ENCODE data around the gene AATK. TPM values are rescaled to one million over a fixed set of nuclear protein-coding genes. Genes with fewer than 3 reads are reported as not detected.

The AATK gene
- polyA plus RNA-seq, 1 of the 3 experiments (the other 2 are of a cell fraction), result 0.51 TPM

DNA sequence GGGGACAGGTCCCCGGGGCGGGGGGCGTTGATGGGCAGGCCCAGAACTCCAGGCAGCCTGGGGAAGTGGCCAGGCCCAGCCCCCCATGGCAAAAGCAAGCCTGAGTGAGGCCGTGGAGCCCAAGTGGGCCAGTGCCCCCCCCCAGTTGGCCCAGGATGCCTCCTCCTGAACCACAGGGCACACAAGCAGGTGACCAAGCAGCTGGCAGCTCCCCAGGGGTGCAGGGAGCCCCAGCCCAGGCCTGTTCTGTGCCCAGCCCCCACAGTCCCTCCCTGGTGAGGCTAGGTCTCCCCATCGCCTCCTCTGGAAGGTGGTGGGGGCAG is 38.9 kb downstream of the AATK start:
- peaks cover 6% of the 10 kb centered on the region; the same call in 1 of the 2 replicates for H3K27me3 ChIP-seq (ENCODE audit: insufficient read depth)
- ChIA-PET POLR2A (interaction anchor here (0.6 kb wide), 1 partner anchor 91 kb away, joined by 3 read pairs; no protein-coding TSS in a partner anchor), CTCF (interaction anchor here (0.8 to 1.0 kb wide), 2 partner anchors 16 to 103 kb away, joined by 3 to 4 read pairs; no protein-coding TSS in a partner anchor)
- no peaks in the 10 kb centered on the region for H4K20me1 ChIP-seq (ENCODE audit: insufficient read depth)
- no peak overlapping the region for H3K27ac ChIP-seq (ENCODE audit: low read depth in 2 of 2, low read length in 1 of 2)
- no peaks in the 10 kb centered on the region for H3K79me2 ChIP-seq (ENCODE audit: insufficient read depth)
- H3K4me3 ChIP-seq (ENCODE audit: low read depth in 2 of 2, low read length in 1 of 2), result no peak overlapping the region
- DNase-seq, result no peak
- H2AFZ ChIP-seq (ENCODE audit: low read depth), result no peak overlapping the region
- no peaks in the 10 kb centered on the region for H3K9me3 ChIP-seq
- TF ChIP-seq, protein P1, sequence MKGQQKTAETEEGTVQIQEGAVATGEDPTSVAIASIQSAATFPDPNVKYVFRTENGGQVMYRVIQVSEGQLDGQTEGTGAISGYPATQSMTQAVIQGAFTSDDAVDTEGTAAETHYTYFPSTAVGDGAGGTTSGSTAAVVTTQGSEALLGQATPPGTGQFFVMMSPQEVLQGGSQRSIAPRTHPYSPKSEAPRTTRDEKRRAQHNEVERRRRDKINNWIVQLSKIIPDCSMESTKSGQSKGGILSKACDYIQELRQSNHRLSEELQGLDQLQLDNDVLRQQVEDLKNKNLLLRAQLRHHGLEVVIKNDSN (IDR thresholded peaks at IDR 0.05; ENCODE audit: borderline replicate concordance, low read depth), result no peak
- TF ChIP-seq, protein P2, sequence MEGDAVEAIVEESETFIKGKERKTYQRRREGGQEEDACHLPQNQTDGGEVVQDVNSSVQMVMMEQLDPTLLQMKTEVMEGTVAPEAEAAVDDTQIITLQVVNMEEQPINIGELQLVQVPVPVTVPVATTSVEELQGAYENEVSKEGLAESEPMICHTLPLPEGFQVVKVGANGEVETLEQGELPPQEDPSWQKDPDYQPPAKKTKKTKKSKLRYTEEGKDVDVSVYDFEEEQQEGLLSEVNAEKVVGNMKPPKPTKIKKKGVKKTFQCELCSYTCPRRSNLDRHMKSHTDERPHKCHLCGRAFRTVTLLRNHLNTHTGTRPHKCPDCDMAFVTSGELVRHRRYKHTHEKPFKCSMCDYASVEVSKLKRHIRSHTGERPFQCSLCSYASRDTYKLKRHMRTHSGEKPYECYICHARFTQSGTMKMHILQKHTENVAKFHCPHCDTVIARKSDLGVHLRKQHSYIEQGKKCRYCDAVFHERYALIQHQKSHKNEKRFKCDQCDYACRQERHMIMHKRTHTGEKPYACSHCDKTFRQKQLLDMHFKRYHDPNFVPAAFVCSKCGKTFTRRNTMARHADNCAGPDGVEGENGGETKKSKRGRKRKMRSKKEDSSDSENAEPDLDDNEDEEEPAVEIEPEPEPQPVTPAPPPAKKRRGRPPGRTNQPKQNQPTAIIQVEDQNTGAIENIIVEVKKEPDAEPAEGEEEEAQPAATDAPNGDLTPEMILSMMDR (IDR thresholded peaks at IDR 0.05), result no peak
- TF ChIP-seq TCF12 (IDR thresholded peaks at IDR 0.05) (no peak), YY1 (IDR thresholded peaks at IDR 0.05; ENCODE audit: low read depth) (no peak), EZH2phosphoT487 (IDR thresholded peaks at IDR 0.05; ENCODE audit: borderline replicate concordance, low read depth) (no peak), TAF1 (IDR thresholded peaks at IDR 0.05; ENCODE audit: borderline replicate concordance, low read depth, low read length) (no peak)
- H3K9me2 ChIP-seq, result no peaks in the 10 kb centered on the region
- H3K36me3 ChIP-seq (replicated peaks in 1 of 2; ENCODE audit: control insufficient read depth in 1 of 2, insufficient read depth in 2 of 2, low read length in 1 of 2), result no peaks in the 10 kb centered on the region
- 47% methylated on average over 2 of the region's 5 CpGs for WGBS (ENCODE audit: low lambda C conversion rate)
- H3K9ac ChIP-seq, result no peak overlapping the region
- H3F3A ChIP-seq (replicated peaks; ENCODE audit: insufficient read depth), result no peaks in the 10 kb centered on the region
- no peak overlapping the region for H3K4me2 ChIP-seq
- no peaks in the 10 kb centered on the region; a peak in 1 of 4 replicates for H3K4me1 ChIP-seq (ENCODE audit: control insufficient read depth in 1 of 2, insufficient read depth in 2 of 2, low read depth in 1 of 2, low read length in 1 of 2)

DNA sequence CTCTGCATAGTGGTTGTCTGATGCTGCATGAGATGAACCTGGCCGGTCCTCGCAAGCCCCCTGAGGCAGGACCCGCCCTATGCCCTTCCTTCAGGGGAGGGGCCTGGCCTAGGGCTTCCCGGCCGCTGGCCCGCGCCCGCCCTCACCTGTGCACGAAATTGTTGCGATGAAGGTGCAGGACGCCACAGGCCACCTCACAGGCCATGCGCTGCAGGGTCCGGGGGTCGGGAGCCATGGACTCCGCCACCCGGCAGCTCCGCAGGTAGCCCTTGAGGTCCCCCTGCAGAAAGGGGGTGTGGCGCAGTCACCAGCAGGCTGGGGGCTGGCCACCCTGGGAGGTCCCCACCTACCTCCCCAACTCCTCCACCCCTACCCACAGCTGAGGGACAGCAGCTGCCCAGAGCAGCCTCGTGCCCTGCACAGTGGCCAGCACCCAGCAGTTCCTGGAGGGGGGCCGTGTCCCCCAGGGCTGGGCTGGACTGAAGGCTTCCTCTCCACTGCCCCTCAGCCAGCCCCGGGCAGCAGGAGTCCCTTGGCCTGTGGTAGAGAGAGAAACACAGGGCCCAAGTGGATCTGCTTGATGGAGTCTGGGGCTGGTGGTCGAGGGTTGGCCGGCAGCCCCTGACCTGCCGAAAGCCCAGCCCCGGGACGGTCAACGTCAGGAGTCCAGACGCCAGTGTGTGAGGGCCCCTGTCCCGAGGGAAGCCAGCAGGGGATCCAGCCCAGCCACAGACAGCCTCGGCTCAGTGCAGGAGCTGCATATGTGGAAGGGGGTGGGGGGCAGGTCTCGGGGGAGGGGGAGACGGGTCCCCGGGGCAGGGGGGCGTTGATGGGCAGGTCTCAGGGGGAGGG is 39.5 kb downstream of the AATK start:
- Histone ChIP-seq H4K20me1 (ENCODE audit: insufficient read depth) (no peaks in the 10 kb centered on the region), H3K4me2 (no peak overlapping the region), H3K4me1 (ENCODE audit: control insufficient read depth in 1 of 2, insufficient read depth in 2 of 2, low read depth in 1 of 2, low read length in 1 of 2) (no peaks in the 10 kb centered on the region; a peak in 1 of 4 replicates), H3K4me3 (ENCODE audit: low read depth in 2 of 2, low read length in 1 of 2) (no peak overlapping the region), H3K9ac (no peak overlapping the region), H3K27me3 (ENCODE audit: insufficient read depth) (peaks cover 6% of the 10 kb centered on the region; the same call in 1 of the 2 replicates), H3K9me3 (no peaks in the 10 kb centered on the region), H3K79me2 (ENCODE audit: insufficient read depth) (no peaks in the 10 kb centered on the region), H3F3A (replicated peaks; ENCODE audit: insufficient read depth) (no peaks in the 10 kb centered on the region), H3K27ac (ENCODE audit: low read depth in 2 of 2, low read length in 1 of 2) (no peak overlapping the region), H2AFZ (ENCODE audit: low read depth) (no peak overlapping the region), H3K9me2 (no peaks in the 10 kb centered on the region), H3K36me3 (replicated peaks in 1 of 2; ENCODE audit: control insufficient read depth in 1 of 2, insufficient read depth in 2 of 2, low read length in 1 of 2) (no peaks in the 10 kb centered on the region)
- DNase-seq, result no peak
- TF ChIP-seq SIN3A (IDR thresholded peaks at IDR 0.05; ENCODE audit: borderline replicate concordance, low read depth, low read length), result no peak
- TF ChIP-seq FOSL2 (IDR thresholded peaks at IDR 0.05; ENCODE audit: borderline replicate concordance, low read depth), result no peak
- TF ChIP-seq RCOR1 (IDR thresholded peaks at IDR 0.05; ENCODE audit: low read length), result no peak
- no peak for TF ChIP-seq RAD21 (IDR thresholded peaks at IDR 0.05; ENCODE audit: low read length)
- no peak for TF ChIP-seq TAF1 (IDR thresholded peaks at IDR 0.05; ENCODE audit: borderline replicate concordance, low read depth, low read length)
- no peak for TF ChIP-seq POLR2AphosphoS5 (IDR thresholded peaks at IDR 0.05; ENCODE audit: low read depth, low read length)
- TF ChIP-seq NFIC (IDR thresholded peaks at IDR 0.05; ENCODE audit: borderline replicate concordance), result no peak
- no peak for TF ChIP-seq CHD2 (IDR thresholded peaks at IDR 0.05; ENCODE audit: low read length, partially characterized antibody)
- TF ChIP-seq GABPA (IDR thresholded peaks at IDR 0.05; ENCODE audit: low read depth), result no peak
- POLR2A ChIA-PET, result no interaction called here
- 63% methylated on average over 14 of the region's 34 CpGs for WGBS (ENCODE audit: low lambda C conversion rate)
- CTCF ChIA-PET, result interaction anchor here (0.8 to 5.1 kb wide), 3 partner anchors 16 to 24 kb away, joined by 3 to 21 read pairs (median 3); no protein-coding TSS in a partner anchor
